NCI-H1048 (cell line): ENCODE measurements around the gene SETD3.
A peak's percentile ranks its signal among the peaks of the same experiment; 100 is the strongest.

ENCODE experiments used
- DNase-seq: peaks from one replicate; lab custom pipeline; 2025; lab: John Stamatoyannopoulos, UW

Gene SETD3

DNA sequence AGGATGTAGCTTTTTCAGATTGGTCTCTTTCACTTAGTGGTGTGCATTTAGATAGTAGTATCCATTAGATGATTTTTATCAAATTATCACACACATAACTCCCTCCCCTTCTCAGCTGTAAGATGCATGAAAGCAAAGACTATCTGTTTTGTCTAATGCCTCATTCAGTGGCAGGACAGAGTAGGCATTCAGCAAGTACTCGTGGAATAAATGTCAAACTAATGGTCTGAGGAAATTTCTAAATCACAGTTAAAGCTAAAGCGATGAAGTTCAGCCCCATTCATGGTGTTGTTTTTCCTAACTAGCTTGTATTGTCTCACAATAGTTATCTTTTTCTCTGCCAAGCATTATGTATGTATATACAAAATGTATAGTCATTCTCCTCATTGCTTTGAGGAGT is 16.7 kb upstream of the SETD3 start:
- DNase-seq = no peak

DNA sequence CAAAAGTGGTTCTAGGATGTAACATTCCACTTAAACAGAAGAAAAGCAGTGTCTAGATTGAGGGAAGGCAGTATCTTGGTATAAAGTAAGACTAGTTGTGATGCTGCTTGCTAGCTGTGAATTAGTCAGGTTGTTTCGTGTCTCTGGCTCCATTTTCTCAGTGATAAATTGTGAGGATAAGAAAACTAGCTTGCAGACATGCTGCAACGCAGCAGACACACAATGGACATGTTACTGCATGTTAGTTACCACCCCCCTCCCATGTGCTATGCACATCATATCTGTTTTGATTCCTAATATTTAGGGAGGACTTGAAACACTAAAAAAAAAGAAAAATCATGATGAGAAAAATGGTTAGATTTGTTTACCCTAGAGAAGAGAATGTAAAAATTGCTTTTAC is 3.4 kb upstream of the SETD3 start:
- no peak for DNase-seq

DNA sequence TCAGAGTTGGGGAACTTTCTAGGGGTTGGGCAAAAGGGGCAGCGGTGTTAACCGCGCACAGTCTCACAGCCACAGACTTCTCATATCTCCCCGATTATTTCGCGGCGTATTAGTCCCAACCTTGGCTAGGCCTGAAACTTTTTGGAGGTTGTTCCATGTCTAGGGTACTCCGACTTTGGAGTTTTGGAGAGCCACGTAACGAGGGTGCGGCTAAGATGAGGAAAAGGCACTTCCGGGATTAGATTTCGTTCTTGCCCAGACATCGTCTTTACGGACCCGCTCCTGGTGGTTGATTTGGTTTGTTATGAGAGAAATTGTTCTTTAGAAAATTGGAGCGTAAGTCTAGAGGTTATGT is 1.1 kb upstream of the SETD3 start:
- no peak for DNase-seq

DNA sequence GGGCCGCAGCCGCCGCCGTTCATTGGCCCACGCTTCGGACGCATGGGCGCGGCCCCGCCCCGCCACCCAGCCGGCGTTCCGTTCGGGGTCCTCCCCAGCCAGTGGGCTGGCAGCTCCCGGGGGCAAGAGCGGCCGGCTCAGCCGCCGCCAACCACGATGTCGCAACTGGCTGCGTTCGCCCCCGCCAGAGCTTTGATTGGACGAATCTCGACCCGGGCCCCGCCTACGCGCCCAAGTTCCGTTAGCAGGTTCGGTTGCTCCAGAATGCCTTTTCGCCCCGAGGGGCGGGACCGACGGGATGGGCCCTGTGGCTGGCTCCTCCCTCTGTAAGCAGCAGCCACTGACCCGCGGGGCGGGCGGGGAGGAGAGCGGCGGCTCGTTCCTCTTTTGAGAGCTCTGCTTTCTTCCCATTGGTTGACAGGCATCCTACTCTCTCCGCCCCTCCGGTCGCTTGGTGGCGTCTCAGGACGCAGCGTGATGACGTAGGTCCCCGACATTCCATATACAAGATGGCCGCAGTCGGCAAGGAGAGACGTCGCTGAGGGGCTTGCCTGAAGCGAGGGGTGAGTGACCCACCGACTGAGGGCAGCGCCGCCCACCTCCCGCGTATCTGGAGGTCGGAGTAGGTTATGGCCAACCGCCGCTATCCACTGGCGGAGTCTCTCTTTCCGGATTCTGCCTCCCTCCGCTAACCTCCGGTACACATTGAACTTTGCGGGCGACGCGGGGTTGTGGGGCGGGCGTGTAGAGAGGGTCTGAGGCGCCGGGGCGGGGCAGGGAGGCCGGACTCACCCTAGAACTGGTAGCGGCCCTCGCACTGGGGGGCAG is 472 bp upstream of the SETD3 start, which contains the start of gene CCNK:
Gene CCNK, plus strand, starts transcription at position 493 of the 828 bp plus-strand sequence. CDS start 11,269 bp downstream, outside the sequence.
- DNase-seq = peak; percentile 99

DNA sequence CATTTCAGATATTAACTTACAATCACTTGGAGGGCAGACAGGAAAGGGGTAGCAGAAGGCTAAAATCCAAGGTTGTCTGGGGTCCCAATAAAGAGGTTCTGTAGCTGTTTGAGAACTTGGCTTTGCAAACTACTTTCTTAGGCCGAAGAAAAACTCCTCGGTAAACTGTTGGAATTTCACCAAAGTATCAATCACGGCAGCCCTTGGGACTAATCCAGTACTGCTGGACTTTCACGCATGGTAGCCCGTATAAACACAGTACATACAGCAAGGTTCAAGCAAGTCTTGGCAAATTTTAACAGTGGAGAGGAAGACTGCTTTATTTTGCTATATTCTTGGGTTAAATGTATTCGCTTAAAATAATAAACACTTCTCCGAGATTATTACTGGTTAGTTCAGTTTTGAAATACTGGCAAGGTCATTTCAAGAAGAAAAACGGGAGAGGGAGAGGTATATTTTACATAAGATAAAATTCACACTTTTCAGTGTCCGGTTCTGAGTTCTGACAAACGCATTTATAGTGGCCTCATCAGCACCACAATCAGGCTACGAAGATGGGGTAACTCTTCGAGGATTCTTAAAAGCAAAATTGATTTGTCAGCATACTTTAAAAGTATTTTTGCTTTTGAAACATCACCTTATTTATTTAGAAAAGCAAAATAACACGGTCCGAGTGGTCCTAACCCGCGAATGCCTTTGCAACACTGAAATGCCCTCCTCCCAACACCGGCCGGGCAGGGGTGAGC is 1.3 kb downstream of the SETD3 start:
- DNase-seq = no peak

DNA sequence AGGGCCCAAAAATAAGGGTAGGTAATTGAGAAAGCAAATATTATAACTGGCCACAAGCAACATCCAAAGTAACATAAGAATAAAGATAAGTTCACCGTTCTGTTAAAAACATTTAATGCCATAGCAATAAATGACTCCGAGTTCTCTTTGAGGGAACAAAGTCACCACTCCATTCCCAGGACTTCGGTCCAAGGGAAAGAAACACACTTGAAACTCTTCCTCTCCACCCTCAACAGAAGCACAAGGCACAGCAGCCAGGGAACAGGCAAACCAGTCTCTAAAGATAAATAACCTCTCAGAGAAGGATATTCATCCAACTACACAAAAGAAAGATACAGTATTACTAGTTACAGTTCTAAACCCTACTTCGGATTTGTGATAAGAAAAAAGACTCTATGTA is 2.5 kb downstream of the SETD3 start:
- no peak for DNase-seq

DNA sequence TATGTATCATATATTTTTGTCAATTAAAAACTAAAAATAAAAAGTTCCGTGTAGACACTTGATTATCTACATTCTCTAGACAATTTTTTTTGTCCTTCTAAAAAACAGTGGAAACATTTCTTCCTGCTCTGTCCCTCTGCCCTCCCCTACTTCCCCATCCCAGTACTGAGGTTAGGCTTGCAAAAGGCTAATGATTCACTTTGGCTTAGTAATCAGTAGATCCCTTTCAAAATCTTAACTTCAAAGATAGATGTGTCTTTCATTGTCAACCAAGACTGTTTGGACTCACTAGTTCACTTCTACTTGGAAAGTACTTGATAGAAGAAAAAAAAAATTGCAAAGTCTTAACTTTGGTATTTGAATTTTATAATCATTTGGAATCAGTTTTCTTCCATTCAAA is 3.8 kb downstream of the SETD3 start:
- DNase-seq = no peak

DNA sequence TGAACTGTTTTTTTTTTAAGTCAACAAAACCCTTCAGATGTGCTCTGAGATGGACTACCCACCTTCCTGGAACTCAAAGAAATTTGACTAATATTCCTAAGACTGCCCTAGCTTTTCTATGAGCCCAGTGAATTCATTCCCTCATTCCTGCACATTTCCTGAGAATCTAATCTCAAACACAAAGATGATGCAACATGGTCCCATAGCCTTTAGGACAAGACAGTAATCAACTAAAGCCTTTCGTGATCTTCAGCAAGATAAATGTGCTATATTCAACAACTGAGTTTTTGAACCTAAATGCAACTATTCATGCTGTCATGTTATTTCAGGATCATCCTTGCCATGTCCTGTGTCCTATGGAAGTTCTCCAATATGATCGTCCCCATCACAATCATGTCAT is 5.0 kb downstream of the SETD3 start:
- no peak for DNase-seq

DNA sequence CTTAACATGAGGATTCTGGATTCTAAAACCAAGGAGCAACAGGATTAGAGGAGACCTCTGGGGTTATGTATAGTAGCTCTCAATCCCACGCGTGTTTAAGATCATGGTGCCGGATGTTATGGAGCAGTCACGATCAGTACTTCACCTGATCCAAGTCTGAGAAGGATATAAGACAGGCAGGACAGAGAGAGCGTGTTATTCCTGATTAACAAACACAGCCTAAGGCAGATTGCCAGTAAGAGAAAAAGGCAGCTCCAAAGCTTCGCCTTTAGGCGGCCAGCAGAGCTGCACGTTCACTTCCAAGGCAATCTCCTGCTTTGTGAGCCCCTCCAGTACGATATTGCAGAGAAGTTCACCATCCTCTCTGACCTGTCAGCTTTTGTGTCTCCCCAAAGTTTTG is 5.5 kb downstream of the SETD3 start:
- DNase-seq = no peak

DNA sequence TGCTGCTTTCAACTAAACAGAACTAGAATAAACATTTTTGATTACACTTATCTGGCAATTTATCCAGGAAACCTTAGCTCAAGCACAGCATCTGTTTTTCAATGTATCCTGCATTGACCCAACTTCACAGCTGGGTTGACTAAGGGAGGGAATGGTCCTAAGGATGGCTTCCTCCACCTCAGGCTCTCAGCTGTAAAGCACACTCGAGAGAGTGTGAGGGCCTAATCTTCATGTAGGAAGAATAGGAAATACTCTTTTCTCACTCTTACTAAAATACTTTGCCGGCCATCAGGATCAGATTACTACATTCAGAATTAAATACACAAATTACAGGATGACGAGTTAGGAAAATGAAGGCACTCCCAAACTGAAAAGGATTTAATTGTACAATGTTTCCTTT is 7.2 kb downstream of the SETD3 start:
- DNase-seq = no peak

DNA sequence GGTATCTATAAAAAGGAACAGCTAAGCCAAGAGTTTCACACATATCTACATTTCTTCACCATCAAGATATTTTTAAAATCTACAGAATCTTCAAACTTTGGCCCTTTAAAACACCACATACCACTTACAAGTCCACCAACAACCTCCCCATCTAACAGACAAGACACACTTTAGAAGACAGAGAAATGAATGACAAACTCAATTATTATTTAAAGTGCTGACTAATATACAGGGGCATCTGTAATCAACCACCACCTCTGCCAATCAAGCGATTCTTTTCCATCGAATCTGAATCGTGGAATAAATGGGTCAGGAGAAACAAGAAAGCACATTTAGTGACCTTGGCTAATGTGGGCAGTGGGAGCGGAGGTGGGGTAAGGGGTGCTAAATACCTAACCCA is 7.7 kb downstream of the SETD3 start:
- no peak for DNase-seq

DNA sequence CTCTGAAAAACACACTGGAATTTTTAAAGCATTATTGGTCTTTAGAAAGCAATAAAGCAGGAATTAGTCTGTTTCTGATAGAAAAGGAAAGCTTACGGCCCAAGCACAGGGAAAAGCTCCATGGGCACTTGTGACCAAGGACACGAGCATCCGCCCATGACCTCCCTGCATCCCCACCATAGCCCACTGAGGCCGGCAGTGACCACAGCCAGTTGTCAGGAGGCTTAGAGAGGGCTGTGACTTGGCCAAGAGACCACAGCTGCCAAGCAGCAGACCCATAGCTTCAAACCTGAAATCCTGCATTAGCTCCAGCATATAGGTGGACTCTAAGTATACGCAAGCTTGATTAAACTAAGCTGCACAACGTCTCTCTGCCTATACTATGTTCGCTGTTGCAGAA is 8.9 kb downstream of the SETD3 start:
- no peak for DNase-seq

DNA sequence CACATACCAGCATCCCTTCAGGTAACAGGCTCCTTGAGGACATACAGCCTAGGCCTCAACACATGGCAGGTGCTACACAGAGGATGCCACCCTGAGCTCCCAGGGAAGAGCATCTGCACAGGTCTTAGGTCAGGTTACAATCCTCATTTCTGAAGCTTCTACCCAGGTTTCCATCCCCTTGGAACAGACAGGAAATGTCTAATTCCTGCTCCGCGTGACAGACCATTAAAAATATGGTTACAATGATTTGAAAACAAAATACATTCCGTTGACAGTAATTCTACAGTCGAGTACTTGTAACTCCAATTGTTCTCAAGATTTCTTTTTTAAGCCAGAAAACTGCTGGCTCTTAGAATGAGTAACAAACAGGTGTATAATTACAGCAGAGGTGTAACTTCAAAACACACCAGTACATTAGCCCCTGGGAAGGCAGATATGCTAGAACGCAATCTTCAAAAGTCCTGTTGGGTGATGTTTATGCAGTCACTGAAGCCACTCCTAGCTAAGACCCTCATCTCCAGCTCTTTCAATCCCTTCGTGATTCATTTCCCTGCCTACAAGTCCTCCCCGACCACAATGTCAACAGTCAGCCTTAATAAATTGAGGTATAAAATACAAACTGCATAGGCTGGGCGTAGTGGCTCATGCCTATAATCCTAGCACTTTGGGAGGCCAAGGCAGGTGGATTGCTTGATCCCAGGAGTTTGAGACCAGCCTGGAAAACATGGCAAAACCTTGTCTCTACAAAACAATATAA is 11.6 kb downstream of the SETD3 start:
- no peak for DNase-seq

DNA sequence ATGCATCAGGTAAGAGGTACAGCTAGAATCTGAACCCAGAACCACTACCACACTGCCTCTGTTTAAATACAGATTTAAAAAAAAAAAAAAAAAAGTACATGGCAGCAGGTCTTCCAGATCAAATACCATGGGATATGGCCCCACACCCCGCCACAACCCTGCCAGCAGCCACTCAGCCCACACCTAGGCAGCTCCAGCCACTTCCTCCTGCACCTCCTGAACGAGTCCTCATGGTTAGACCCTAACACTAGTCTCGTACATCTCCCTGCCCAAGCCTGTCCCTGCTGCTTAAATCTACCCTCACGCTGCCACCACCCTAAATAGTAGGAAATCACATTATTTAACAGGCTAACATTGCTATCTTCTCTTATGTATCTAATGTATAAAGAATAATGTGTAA is 12.6 kb downstream of the SETD3 start:
- DNase-seq = no peak

DNA sequence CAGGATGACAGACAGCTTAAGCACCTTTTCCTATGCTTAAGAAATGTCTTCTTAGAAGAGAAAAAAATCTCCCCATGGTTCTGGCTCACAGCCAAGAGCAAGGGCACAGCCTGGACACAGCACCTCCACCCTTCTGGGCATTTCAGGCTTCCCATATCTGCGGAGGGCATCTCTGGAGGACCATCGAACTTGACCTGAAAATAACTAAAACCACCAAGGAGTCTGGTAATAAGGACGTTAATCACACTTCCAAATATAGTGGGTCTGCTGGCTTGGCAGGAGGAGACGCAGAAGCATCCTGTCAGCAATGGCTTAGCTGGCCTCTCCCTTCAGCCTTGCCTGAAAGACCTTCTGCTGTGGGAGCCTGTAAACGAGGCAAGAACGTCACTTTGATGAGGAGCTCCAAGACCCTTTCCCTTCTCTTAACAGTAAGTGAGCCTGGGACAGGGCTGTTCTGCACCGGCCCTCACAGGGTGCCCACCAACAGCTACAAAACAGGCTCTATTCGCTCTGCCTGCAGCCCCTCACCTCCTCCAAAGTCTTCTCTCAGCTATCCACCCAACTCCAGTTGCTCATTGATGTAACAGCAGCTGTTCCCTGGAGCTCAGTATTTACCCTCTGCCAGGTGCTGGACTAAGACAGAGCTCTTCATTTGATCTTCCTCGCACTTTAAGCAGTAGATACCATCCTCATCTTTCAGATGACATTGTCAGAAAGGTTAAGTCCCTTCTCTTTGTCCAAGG is 13.2 kb downstream of the SETD3 start:
- DNase-seq = no peak

DNA sequence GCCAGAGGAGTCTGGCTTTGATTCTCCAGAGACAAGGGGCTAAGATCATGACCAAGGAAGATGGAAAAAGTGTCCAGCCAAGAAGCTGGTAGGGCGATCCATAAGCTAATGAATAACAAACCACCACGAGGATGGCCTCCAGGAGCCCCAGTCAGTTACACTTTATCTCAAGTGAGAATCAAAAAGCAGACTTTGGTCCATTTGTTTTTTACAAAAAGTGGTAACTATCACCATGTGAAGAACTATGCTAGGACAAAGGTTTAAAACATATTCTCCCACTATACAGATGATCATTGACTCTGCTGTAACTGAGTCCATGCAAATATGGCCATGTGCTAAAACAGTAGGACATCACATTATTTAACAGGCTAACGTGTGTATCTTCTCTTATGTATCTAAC is 13.9 kb downstream of the SETD3 start:
- no peak for DNase-seq

DNA sequence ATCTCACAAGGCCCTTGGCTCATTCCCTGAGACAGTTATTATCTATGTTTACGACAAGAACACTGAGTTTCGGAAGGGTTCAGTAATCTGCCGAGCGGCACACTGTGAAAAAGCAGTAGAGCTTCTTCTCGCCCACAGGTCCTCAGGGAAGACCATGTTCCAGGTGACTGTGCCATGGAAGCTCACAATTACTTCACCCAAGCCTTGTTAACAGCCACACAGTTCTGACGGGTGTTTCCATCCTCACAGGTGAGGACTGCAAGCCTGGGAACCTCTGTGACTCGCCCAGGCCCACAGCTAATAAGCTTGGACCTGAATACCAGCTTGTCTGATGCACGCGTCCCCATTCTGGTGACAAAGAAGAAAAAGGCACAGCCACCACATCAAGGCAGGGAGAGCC is 15.4 kb downstream of the SETD3 start:
- no peak for DNase-seq

DNA sequence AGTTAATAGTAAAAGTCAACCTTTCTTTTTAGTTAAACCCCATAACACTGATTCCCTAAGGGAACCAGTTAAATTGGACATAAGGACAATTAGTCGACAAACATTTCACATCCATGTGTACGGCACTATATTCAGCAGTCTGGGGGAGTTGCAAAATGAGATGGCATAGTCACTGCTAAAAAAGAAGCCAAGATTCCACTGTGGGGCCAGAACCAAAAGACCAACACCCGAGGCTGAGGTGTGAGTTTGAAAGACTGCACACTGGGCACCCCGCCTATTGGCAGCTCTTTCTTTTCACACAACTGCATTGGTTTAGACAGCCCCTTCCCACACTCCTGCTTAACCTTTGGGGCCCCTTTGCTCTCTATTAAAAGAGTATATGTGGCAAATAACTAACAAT is 16.7 kb downstream of the SETD3 start:
- no peak for DNase-seq

DNA sequence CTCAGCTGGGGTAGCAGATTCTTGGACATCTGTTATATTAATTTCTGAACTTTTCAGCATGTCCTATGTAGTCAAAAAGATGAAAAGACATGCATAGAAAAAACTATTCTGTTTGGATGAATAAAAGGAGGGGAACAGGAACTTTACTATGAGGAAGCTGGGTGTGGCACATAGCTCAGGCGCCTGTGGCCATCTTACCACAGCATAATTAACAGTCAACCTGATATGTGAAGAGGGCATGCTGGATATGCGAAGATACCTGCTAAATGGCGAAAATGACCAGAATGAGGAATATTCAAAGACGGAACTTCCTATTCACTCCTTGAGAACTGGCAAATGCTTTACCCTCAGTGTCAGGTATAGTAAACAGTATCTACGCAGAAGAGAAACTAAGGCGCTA is 18.4 kb downstream of the SETD3 start:
- DNase-seq = no peak

DNA sequence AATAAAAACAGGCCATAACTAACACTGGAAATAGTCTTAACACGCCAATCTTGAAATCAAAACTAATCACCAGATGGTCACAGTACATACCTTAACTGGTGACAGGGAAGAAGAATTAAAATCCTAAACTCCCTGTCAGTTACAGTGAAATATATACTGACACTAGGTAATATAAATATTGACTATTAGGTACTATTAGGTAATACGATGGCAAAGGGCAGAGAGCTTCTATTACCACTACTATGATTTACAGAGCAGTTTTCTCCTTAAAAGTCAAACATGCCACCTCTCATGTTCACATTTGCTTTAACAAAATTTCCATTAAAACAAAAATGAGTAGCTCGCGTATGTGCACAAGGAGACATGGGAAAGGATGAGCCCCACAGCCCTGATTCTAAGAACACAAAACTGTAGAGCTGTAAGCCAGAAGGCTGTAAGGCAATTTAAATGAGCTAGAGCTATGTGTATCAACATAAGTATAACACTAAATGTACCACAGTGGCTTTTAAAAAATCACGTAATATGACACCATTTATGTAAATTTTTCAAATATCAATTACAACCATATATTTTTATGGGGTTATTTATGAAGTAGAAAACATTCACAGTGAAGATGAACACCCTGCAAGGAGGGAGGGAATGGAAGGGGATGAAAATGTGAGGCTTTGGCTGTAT is 19.1 kb downstream of the SETD3 start:
- DNase-seq = no peak

DNA sequence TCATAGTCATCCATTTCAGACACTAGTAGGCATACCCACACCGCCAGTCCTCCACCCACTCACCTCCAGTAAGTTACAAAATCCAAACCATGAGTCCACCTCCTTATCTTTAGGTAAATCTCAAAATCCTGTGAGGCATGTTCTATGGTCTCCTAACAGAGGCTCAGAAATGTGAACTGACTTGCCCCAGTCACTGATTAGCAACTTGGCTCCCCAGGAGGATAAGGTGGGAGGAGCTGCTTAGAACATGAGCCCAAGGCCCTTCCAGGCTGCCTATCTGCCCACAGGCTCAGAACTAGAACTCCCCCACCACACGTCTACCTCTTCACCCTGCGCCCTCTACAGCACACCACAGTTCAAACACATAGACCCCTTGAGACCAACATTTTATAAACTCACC is 19.9 kb downstream of the SETD3 start:
- no peak for DNase-seq
